Prostate gland (tissue), 2 donors: Measurements from ENCODE around the gene RYR2. TPM values are rescaled to one million over a fixed set of nuclear protein-coding genes. Genes with fewer than 3 reads are reported as not detected.

Experiments
- DNase-seq: peaks from one replicate; pipeline ENCODE4 v3.0.0-alpha.2; 2019; ENCODE audit warnings: low spot score
- H3K27ac ChIP-seq, 2 donors: fragments of 200-600 bp; sonication (generic); 2 replicates each; pipeline ENCODE4 v1.5.1; 2017 to 2019
- H3K27me3 ChIP-seq: fragments of 200-600 bp; sonication (generic); replicated peaks from 2 replicates; pipeline ENCODE4 v1.5.1; 2019; ENCODE audit not compliant: insufficient read depth
- H3K36me3 ChIP-seq, 2 donors: fragments of 200-600 bp; sonication (generic); 1 replicate in 1 of 2; 2 replicates in 1 of 2; pipeline versions ENCODE4 v1.5.1 to v1.8.1; 2017 to 2019
- H3K4me1 ChIP-seq: fragments of 200-600 bp; sonication (generic); replicated peaks from 2 replicates; pipeline ENCODE4 v1.5.1; 2019
- H3K4me3 ChIP-seq, 2 donors: fragments of 200-600 bp; sonication (generic); 2 replicates each; pipeline ENCODE4 v1.5.1; 2017 to 2019
- H3K9me3 ChIP-seq: fragments of 200-600 bp; sonication (generic); 2 replicates; pipeline ENCODE4 v1.5.1; 2017
- POLR2A ChIP-seq: fragments of 450-650 bp; IDR thresholded peaks from one replicate; pipeline ENCODE4 v1.6.1; 2016; ENCODE audit warnings: antibody characterized with exemption, mild to moderate bottlenecking
- POLR2AphosphoS5 ChIP-seq: sonication (generic); formaldehyde crosslinking; IDR thresholded peaks from one replicate; pipeline ENCODE4 v1.6.1; 2017; ENCODE audit warnings: antibody characterized with exemption
- WGBS: methylation state at CpG from one replicate; pipeline ENCODE4 v1.1.5; 2018; 5-methylcytosine and 5-hydroxymethylcytosine counted together
- intact Hi-C: fragments of 100-400 bp; cut with DNase I; formaldehyde crosslinking; loops from one replicate; pipeline ENCODE4 v1.14.2; 2022
- total RNA-seq, 2 donors: library from RNA; depleted of rRNA; stranded (reverse); fragments of >200 nt; gene quantifications; one replicate each; pipeline ENCODE4 v1.1.0, GENCODE V29; 2016
- TF ChIP-seq, protein P1 (sequence below), 4 experiments: fragments of 200-600 bp in 2 of 4; fragments of 450-650 bp in 2 of 4; sonication (generic) in 2 of 4; IDR thresholded peaks; 1 replicate in 3 of 4; 2 replicates in 1 of 4; pipeline ENCODE4 v1.5.1; 2016 to 2019; ENCODE audit warnings: antibody characterized with exemption in 4 of 4, mild to moderate bottlenecking in 2 of 4, moderate library complexity in 2 of 4

RYR2 gene
- total RNA-seq, 2 donors from 2014 or later: 2.9 to 6.7 TPM

DNA sequence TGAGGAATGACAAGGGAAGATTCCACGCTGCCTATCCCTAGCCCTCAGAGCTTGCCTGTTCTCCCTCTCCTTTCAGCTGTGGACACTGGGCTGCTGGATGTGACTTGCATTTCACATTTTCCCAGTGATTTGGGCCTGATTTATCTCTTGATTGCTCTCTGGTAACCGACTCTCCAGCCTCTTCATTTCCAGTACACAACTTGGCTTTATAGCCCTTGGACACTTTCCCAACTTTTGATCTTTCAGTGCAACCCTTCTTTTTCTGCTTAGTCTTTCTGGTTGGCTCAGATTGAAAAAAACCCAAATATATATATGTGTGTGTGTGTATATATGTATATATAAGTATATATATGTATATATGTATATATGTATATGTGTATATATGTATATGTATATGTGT, 138.3 kb downstream of the RYR2 start:
- TF ChIP-seq, protein P1, sequence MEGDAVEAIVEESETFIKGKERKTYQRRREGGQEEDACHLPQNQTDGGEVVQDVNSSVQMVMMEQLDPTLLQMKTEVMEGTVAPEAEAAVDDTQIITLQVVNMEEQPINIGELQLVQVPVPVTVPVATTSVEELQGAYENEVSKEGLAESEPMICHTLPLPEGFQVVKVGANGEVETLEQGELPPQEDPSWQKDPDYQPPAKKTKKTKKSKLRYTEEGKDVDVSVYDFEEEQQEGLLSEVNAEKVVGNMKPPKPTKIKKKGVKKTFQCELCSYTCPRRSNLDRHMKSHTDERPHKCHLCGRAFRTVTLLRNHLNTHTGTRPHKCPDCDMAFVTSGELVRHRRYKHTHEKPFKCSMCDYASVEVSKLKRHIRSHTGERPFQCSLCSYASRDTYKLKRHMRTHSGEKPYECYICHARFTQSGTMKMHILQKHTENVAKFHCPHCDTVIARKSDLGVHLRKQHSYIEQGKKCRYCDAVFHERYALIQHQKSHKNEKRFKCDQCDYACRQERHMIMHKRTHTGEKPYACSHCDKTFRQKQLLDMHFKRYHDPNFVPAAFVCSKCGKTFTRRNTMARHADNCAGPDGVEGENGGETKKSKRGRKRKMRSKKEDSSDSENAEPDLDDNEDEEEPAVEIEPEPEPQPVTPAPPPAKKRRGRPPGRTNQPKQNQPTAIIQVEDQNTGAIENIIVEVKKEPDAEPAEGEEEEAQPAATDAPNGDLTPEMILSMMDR (IDR thresholded peaks at IDR 0.05): no peak
- TF ChIP-seq POLR2AphosphoS5: no peak
- TF ChIP-seq POLR2A: no peak

DNA sequence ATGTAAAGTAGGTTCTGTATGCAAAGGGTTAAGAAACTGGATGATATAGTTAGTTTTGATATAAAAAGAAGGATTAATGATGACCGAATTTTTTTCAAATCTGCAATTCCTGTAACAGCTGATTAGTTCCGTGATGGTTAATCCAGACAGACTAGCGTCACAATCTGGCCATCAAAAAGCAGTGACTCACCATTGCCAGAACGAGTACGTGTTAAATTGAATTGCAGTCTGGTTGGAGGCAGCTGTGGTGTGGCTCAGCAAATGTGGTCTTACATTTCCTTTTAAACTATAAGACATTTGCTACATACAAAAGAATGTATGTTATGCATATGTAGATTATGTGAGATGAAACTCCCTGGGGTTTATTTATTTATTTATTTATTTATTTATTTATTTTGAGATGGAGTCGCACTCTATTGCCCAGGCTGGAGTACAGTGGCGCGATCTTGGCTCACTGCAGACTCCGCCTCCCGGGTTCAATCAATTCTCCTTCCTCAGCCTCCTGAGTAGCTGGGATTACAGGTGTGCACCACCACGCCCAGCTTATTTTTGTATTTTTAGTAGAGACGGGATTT, 139.8 kb downstream of the RYR2 start:
- WGBS: 87% methylated on average over 12 of the region's 12 CpGs
- no peak for DNase-seq
- H3K27ac ChIP-seq: no peak overlapping the region
- H3K9me3 ChIP-seq: no peaks in the 10 kb centered on the region
- no peak for TF ChIP-seq POLR2A
- TF ChIP-seq POLR2AphosphoS5: no peak
- TF ChIP-seq, protein P1 (IDR thresholded peaks at IDR 0.05): no peak
- no peaks in the 10 kb centered on the region for H3K4me1 ChIP-seq
- intact Hi-C loops: no loop called here
- no peaks in the 10 kb centered on the region for H3K36me3 ChIP-seq
- H3K27me3 ChIP-seq: no peaks in the 10 kb centered on the region
- no peak overlapping the region for H3K4me3 ChIP-seq

More for the DNA sequence above, 138.3 kb downstream of the RYR2 start:
- Histone ChIP-seq H3K9me3 (no peaks in the 10 kb centered on the region), H3K4me3 (no peak overlapping the region), H3K36me3 (no peaks in the 10 kb centered on the region), H3K27ac (no peak overlapping the region), H3K27me3 (no peaks in the 10 kb centered on the region), H3K4me1 (no peaks in the 10 kb centered on the region)
- DNase-seq: no peak
- 45% methylated on average over 2 of the region's 2 CpGs for WGBS
- intact Hi-C loops: no loop called here

DNA sequence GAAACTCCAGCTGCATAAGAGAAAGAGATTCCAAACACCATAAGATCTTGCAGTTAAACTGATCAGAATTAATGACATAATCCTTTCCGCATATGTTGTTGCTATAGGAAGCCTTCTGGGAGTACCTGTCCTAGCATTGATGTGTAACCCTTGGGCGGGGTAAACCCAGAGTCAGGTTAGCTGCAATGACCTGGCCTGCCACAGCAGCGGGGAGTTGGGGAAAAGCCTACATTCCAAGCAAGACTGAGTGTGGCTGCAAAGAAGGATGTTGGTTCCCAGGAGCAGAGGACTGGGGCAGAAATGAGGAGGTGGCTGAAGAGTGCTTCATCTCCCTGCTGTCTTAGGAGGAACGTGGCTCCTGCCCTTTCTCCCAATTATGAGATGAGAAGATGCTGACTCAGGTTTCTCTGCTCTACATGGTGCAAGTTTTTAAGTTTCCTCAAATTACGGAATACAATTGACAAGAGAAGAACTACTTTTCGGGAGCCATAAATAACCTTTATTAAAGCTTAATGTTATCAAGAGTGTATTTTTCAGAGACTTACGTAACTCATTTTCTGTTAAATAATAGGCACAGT, 142.1 kb downstream of the RYR2 start:
- Histone ChIP-seq H3K27me3 (no peaks in the 10 kb centered on the region), H3K4me1 (no peaks in the 10 kb centered on the region), H3K9me3 (no peaks in the 10 kb centered on the region), H3K36me3 (no peaks in the 10 kb centered on the region), H3K27ac (no peak overlapping the region), H3K4me3 (no peak overlapping the region)
- DNase-seq: no peak
- TF ChIP-seq, protein P1 (IDR thresholded peaks at IDR 0.05): no peak
- TF ChIP-seq POLR2AphosphoS5 (no peak), POLR2A (no peak)
- WGBS: 69% methylated on average over 7 of the region's 7 CpGs
- intact Hi-C loops: no loop called here

DNA sequence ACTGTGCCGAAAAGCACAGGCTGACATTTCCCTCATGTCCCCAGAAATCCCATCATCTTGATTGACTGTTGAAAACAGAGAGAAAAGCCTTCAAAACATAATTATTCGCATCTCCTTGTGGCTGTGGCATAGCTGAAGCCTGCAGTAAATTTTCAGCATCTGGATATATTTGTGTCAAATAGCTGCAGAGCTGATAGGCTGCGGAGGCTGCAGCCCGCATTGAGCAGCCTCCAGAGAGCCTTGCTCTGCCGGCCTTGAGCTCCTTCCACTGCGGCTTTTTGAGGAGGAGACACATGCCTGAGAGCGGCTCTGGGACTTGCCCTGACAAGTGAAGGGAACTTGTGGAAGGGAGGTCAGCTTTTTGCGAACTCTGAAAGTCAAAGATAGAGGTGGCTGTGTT, 144.7 kb downstream of the RYR2 start:
- 51% methylated on average over 8 of the region's 8 CpGs for WGBS
- Histone ChIP-seq H3K9me3 (no peaks in the 10 kb centered on the region), H3K27me3 (no peaks in the 10 kb centered on the region), H3K27ac (no peak overlapping the region), H3K4me1 (no peaks in the 10 kb centered on the region), H3K4me3 (no peak overlapping the region), H3K36me3 (no peaks in the 10 kb centered on the region)
- DNase-seq: no peak
- intact Hi-C loops: no loop called here
- no peak for TF ChIP-seq POLR2AphosphoS5
- no peak for TF ChIP-seq POLR2A
- TF ChIP-seq, protein P1 (IDR thresholded peaks at IDR 0.05): no peak

DNA sequence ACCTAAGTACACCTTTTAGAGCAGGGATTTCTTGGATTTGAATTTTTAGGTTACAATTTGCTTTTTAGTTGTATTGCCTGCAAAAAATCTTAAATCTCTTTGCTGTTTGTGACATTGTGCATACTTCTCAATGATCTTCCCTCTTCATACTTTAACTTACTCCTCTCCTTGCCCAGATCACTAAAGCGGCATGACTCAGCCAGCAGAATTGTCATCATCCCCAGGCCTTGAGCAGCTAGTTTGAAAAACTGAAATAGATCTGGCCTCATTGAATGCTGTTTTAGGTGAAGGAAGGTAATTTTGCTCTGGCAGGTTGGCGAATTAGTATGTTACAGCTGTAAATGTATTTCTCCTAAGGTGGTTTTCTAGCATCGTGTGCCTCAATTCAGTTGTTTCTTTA, 145.9 kb downstream of the RYR2 start:
- TF ChIP-seq, protein P1 (IDR thresholded peaks at IDR 0.05): no peak
- no peak for TF ChIP-seq POLR2AphosphoS5
- TF ChIP-seq POLR2A: no peak
- WGBS: 91% methylated on average over 3 of the region's 3 CpGs
- intact Hi-C loops: no loop called here

More for the DNA sequence above, 145.9 kb downstream of the RYR2 start:
- Histone ChIP-seq H3K4me1 (no peaks in the 10 kb centered on the region), H3K27ac (no peak overlapping the region), H3K4me3 (no peak overlapping the region), H3K27me3 (no peaks in the 10 kb centered on the region), H3K9me3 (no peaks in the 10 kb centered on the region), H3K36me3 (no peaks in the 10 kb centered on the region)
- DNase-seq: no peak
